ENCODE data around the gene NTHL1. TPM values are rescaled to one million over a fixed set of nuclear protein-coding genes. Genes with fewer than 3 reads are reported as not detected.

The NTHL1 gene
- total and polyA plus RNA-seq, 9 of the 15 experiments (the other 6 are each of a cell fraction or from before 2014, with no cell fraction given), result 1.1 to 58.8 (median 17.6) TPM

DNA sequence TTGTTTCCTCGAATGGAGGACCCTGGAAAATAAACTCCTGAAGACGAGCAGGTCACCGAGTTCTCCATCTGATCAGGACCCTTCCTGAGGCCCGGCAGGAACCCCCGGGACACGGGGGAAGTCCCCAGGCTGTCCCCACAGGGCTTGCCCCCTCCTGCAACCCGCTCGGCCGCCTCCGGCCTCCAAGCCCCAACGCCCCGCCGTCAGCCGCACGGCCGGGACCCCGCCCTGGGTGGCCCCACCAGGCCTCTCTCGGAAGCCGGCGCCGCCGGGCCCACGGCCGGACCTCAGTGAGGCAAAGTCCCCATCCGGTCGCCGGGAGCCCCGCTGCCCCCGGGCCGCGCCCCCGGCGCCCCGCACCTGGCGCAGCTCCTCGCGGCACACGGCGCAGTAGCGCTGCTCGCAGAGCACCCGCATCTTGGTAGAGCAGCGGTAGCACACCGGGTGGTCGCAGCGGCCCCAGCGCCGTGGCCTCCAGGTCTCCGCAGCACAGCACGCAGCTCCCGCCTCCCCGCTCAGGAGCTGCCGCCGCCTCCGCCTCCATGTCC, 38.4 kb downstream of the NTHL1 start (continued):
- no peak for TF ChIP-seq RBM14 (IDR thresholded peaks at IDR 0.05; ENCODE audit: borderline replicate concordance, insufficient read depth, low read depth, low read length)
- TF ChIP-seq BDP1 (IDR thresholded peaks at IDR 0.05; ENCODE audit: insufficient read depth, insufficient read length), result no peak
- TF ChIP-seq NFATC3 (IDR thresholded peaks at IDR 0.05), result no peak
- no peak for TF ChIP-seq TRIM28 (IDR thresholded peaks at IDR 0.05)
- no peak for TF ChIP-seq ILK (tag; IDR thresholded peaks at IDR 0.05; ENCODE audit: borderline replicate concordance, low read depth)
- TF ChIP-seq ETS2 (tag; IDR thresholded peaks at IDR 0.05; ENCODE audit: borderline replicate concordance, poor library complexity, severe bottlenecking), result no peak
- peak; percentile 9; the same call in 1 of the 2 replicates for TF ChIP-seq RB1 (IDR thresholded peaks at IDR 0.05; ENCODE audit: low read depth)
- TF ChIP-seq TCF7 (IDR thresholded peaks at IDR 0.05; ENCODE audit: borderline replicate concordance), result no peak
- TF ChIP-seq TAF9B (IDR thresholded peaks at IDR 0.05; ENCODE audit: partially characterized antibody), result no peak
- TF ChIP-seq PHF8 (IDR thresholded peaks at IDR 0.05; ENCODE audit: borderline replicate concordance, low read length), result peak; percentile 67; the same call in 1 of the 2 replicates
- TF ChIP-seq ZNF239 (CRISPR knock-in tag; IDR thresholded peaks at IDR 0.05), result no peak
- TF ChIP-seq MBD2 (IDR thresholded peaks at IDR 0.05; ENCODE audit: borderline replicate concordance, low read depth), result no peak
- TF ChIP-seq POLR2A (conservative IDR thresholded peaks at IDR 0.05), result no peak
- no peak for TF ChIP-seq BCOR (IDR thresholded peaks at IDR 0.05)
- TF ChIP-seq, protein P1, sequence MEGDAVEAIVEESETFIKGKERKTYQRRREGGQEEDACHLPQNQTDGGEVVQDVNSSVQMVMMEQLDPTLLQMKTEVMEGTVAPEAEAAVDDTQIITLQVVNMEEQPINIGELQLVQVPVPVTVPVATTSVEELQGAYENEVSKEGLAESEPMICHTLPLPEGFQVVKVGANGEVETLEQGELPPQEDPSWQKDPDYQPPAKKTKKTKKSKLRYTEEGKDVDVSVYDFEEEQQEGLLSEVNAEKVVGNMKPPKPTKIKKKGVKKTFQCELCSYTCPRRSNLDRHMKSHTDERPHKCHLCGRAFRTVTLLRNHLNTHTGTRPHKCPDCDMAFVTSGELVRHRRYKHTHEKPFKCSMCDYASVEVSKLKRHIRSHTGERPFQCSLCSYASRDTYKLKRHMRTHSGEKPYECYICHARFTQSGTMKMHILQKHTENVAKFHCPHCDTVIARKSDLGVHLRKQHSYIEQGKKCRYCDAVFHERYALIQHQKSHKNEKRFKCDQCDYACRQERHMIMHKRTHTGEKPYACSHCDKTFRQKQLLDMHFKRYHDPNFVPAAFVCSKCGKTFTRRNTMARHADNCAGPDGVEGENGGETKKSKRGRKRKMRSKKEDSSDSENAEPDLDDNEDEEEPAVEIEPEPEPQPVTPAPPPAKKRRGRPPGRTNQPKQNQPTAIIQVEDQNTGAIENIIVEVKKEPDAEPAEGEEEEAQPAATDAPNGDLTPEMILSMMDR (IDR thresholded peaks at IDR 0.05 in 2 of 3, conservative IDR thresholded peaks at IDR 0.05 in 1 of 3; ENCODE audit: insufficient read depth in 2 of 3, low read depth in 1 of 3, low read length in 3 of 3), result no peak
- no peak for TF ChIP-seq BACH1 (tag; IDR thresholded peaks at IDR 0.05)
- TF ChIP-seq ZC3H4 (CRISPR knock-in tag; IDR thresholded peaks at IDR 0.05; ENCODE audit: borderline replicate concordance), result no peak
- no peak for TF ChIP-seq CEBPB (tag; IDR thresholded peaks at IDR 0.05)
- no peak for TF ChIP-seq NUFIP1 (IDR thresholded peaks at IDR 0.05; ENCODE audit: partially characterized antibody)
- TF ChIP-seq ZFP1 (CRISPR knock-in tag; IDR thresholded peaks at IDR 0.05), result no peak
- no peak for TF ChIP-seq ZKSCAN3 (CRISPR knock-in tag; IDR thresholded peaks at IDR 0.05)
- TF ChIP-seq FOS (IDR thresholded peaks at IDR 0.05; ENCODE audit: extremely low read depth, insufficient read length), result no peak
- TF ChIP-seq, protein P2, sequence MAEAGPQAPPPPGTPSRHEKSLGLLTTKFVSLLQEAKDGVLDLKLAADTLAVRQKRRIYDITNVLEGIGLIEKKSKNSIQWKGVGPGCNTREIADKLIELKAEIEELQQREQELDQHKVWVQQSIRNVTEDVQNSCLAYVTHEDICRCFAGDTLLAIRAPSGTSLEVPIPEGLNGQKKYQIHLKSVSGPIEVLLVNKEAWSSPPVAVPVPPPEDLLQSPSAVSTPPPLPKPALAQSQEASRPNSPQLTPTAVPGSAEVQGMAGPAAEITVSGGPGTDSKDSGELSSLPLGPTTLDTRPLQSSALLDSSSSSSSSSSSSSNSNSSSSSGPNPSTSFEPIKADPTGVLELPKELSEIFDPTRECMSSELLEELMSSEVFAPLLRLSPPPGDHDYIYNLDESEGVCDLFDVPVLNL (CRISPR knock-in tag; IDR thresholded peaks at IDR 0.05; ENCODE audit: low read depth), result no peak
- TF ChIP-seq E2F3 (CRISPR knock-in tag; IDR thresholded peaks at IDR 0.05), result no peak
- no peak for TF ChIP-seq SAFB2 (IDR thresholded peaks at IDR 0.05; ENCODE audit: borderline replicate concordance, low read depth, low read length, severe bottlenecking)
- TF ChIP-seq ARHGAP35 (IDR thresholded peaks at IDR 0.05; ENCODE audit: partially characterized antibody), result no peak
- TF ChIP-seq TEAD1 (CRISPR knock-in tag; IDR thresholded peaks at IDR 0.05), result no peak
- TF ChIP-seq, protein P3, sequence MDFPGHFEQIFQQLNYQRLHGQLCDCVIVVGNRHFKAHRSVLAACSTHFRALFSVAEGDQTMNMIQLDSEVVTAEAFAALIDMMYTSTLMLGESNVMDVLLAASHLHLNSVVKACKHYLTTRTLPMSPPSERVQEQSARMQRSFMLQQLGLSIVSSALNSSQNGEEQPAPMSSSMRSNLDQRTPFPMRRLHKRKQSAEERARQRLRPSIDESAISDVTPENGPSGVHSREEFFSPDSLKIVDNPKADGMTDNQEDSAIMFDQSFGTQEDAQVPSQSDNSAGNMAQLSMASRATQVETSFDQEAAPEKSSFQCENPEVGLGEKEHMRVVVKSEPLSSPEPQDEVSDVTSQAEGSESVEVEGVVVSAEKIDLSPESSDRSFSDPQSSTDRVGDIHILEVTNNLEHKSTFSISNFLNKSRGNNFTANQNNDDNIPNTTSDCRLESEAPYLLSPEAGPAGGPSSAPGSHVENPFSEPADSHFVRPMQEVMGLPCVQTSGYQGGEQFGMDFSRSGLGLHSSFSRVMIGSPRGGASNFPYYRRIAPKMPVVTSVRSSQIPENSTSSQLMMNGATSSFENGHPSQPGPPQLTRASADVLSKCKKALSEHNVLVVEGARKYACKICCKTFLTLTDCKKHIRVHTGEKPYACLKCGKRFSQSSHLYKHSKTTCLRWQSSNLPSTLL (IDR thresholded peaks at IDR 0.05), result no peak

Measured in K562 (cell line).